SJSA1 (cell line): Measurements from ENCODE around the gene PPP1R9A. TPM values are rescaled to one million over a fixed set of nuclear protein-coding genes. Genes with fewer than 3 reads are reported as not detected.

Source experiments
- DNase-seq, 2 experiments: peaks; one replicate each; pipeline ENCODE4 v3.0.0-alpha.2; 2015 to 2020; ENCODE audit warnings: low spot score in 2 of 2, low read depth in 1 of 2
- H3K27ac ChIP-seq: fragments of 250-450 bp; sonication (Bioruptor Pico); 2 replicates; pipeline ENCODE4 v1.5.1; 2020; ENCODE audit warnings: mild to moderate bottlenecking, moderate library complexity
- H3K27me3 ChIP-seq: fragments of 250-450 bp; sonication (Bioruptor Pico); replicated peaks from 2 replicates; pipeline ENCODE4 v1.5.1; 2020; ENCODE audit warnings: mild to moderate bottlenecking, moderate library complexity
- H3K36me3 ChIP-seq: fragments of 250-450 bp; sonication (Bioruptor Pico); 2 replicates; pipeline ENCODE4 v1.5.1; 2020; ENCODE audit warnings: mild to moderate bottlenecking
- H3K4me1 ChIP-seq: fragments of 250-450 bp; sonication (Bioruptor Pico); replicated peaks from 2 replicates; pipeline ENCODE4 v1.6.1; 2021; ENCODE audit warnings: mild to moderate bottlenecking
- H3K4me3 ChIP-seq: fragments of 250-450 bp; sonication (Bioruptor Pico); 2 replicates; pipeline ENCODE4 v1.5.1; 2020; ENCODE audit warnings: mild to moderate bottlenecking
- H3K9me3 ChIP-seq: fragments of 250-450 bp; sonication (Bioruptor Pico); replicated peaks from 2 replicates; pipeline ENCODE4 v1.5.1; 2020; ENCODE audit warnings: mild to moderate bottlenecking
- total RNA-seq: library from RNA; depleted of rRNA; stranded (reverse); fragments of >200 nt; shearing (Covaris generic); gene quantifications from 2 replicates; pipeline ENCODE4 v1.2.3, GENCODE V29; 2014

The PPP1R9A gene
- total RNA-seq, 1 experiment from 2014 or later: not detected

- no peak overlapping the region for H3K4me3 ChIP-seq
- no peaks in the 10 kb centered on the region for H3K36me3 ChIP-seq
- DNase-seq: no peak
- H3K4me1 ChIP-seq: no peaks in the 10 kb centered on the region
- no peak overlapping the region for H3K27ac ChIP-seq
- H3K27me3 ChIP-seq: no peaks in the 10 kb centered on the region
- H3K9me3 ChIP-seq: no peaks in the 10 kb centered on the region
Observed at GRCh38 chr7:94928168-94928707, 20.8 kb downstream of the PPP1R9A start.

- Histone ChIP-seq H3K4me3 (no peak overlapping the region), H3K4me1 (no peaks in the 10 kb centered on the region), H3K36me3 (no peaks in the 10 kb centered on the region), H3K27me3 (no peaks in the 10 kb centered on the region), H3K27ac (no peak overlapping the region), H3K9me3 (no peaks in the 10 kb centered on the region)
- DNase-seq: no peak
Observed at GRCh38 chr7:94933256-94933990, 26.0 kb downstream of the PPP1R9A start.

GRCh38 chr7:94939395-94939794 lies 32.0 kb downstream of the PPP1R9A start:
- Histone ChIP-seq H3K4me1 (no peaks in the 10 kb centered on the region), H3K9me3 (no peaks in the 10 kb centered on the region), H3K27me3 (no peaks in the 10 kb centered on the region), H3K4me3 (no peak overlapping the region), H3K36me3 (no peaks in the 10 kb centered on the region), H3K27ac (no peak overlapping the region)
- DNase-seq: no peak

GRCh38 chr7:94940241-94940640 lies 32.8 kb downstream of the PPP1R9A start:
- no peaks in the 10 kb centered on the region for H3K9me3 ChIP-seq
- H3K27me3 ChIP-seq: no peaks in the 10 kb centered on the region
- H3K36me3 ChIP-seq: no peaks in the 10 kb centered on the region
- no peaks in the 10 kb centered on the region for H3K4me1 ChIP-seq
- no peak for DNase-seq
- H3K4me3 ChIP-seq: no peak overlapping the region
- no peak overlapping the region for H3K27ac ChIP-seq

- H3K4me3 ChIP-seq: no peak overlapping the region
- no peaks in the 10 kb centered on the region for H3K4me1 ChIP-seq
- DNase-seq: no peak
- no peaks in the 10 kb centered on the region for H3K9me3 ChIP-seq
- H3K27ac ChIP-seq: no peak overlapping the region
- H3K36me3 ChIP-seq: no peaks in the 10 kb centered on the region
- no peaks in the 10 kb centered on the region; the same call in 1 of the 2 replicates for H3K27me3 ChIP-seq
Observed at GRCh38 chr7:94941844-94942632, 34.6 kb downstream of the PPP1R9A start.

GRCh38 chr7:94943134-94943533 lies 35.7 kb downstream of the PPP1R9A start:
- DNase-seq: no peak
- Histone ChIP-seq H3K9me3 (no peaks in the 10 kb centered on the region), H3K4me3 (no peak overlapping the region), H3K36me3 (no peaks in the 10 kb centered on the region), H3K27ac (no peak overlapping the region), H3K27me3 (no peaks in the 10 kb centered on the region; the same call in 1 of the 2 replicates), H3K4me1 (no peaks in the 10 kb centered on the region)

GRCh38 chr7:94949532-94949931 lies 42.1 kb downstream of the PPP1R9A start:
- H3K27me3 ChIP-seq: no peaks in the 10 kb centered on the region; the same call in 1 of the 2 replicates
- H3K27ac ChIP-seq: no peak overlapping the region
- H3K4me3 ChIP-seq: no peak overlapping the region
- no peaks in the 10 kb centered on the region for H3K36me3 ChIP-seq
- no peak for DNase-seq
- no peaks in the 10 kb centered on the region for H3K9me3 ChIP-seq
- H3K4me1 ChIP-seq: no peaks in the 10 kb centered on the region

GRCh38 chr7:94955807-94956206 lies 48.4 kb downstream of the PPP1R9A start:
- no peaks in the 10 kb centered on the region for H3K27me3 ChIP-seq
- no peaks in the 10 kb centered on the region for H3K4me1 ChIP-seq
- H3K4me3 ChIP-seq: no peak overlapping the region
- no peaks in the 10 kb centered on the region for H3K9me3 ChIP-seq
- no peak for DNase-seq
- H3K36me3 ChIP-seq: no peaks in the 10 kb centered on the region
- H3K27ac ChIP-seq: no peak overlapping the region

GRCh38 chr7:94957061-94957460 lies 49.7 kb downstream of the PPP1R9A start:
- H3K27ac ChIP-seq: no peak overlapping the region
- H3K4me3 ChIP-seq: no peak overlapping the region
- no peaks in the 10 kb centered on the region for H3K27me3 ChIP-seq
- no peaks in the 10 kb centered on the region for H3K36me3 ChIP-seq
- DNase-seq: no peak
- no peaks in the 10 kb centered on the region for H3K4me1 ChIP-seq
- no peaks in the 10 kb centered on the region for H3K9me3 ChIP-seq

- Histone ChIP-seq H3K36me3 (no peaks in the 10 kb centered on the region), H3K27me3 (no peaks in the 10 kb centered on the region), H3K27ac (no peak overlapping the region), H3K4me1 (no peaks in the 10 kb centered on the region), H3K9me3 (no peaks in the 10 kb centered on the region), H3K4me3 (no peak overlapping the region)
- DNase-seq: no peak
Observed at GRCh38 chr7:94962661-94963060, 55.3 kb downstream of the PPP1R9A start.

GRCh38 chr7:94969434-94970084 lies 62.2 kb downstream of the PPP1R9A start:
- Histone ChIP-seq H3K36me3 (no peaks in the 10 kb centered on the region), H3K4me1 (no peaks in the 10 kb centered on the region), H3K9me3 (no peaks in the 10 kb centered on the region), H3K27ac (no peak overlapping the region), H3K27me3 (no peaks in the 10 kb centered on the region), H3K4me3 (no peak overlapping the region)
- DNase-seq: no peak

- Histone ChIP-seq H3K4me1 (no peaks in the 10 kb centered on the region), H3K4me3 (no peak overlapping the region), H3K36me3 (no peaks in the 10 kb centered on the region), H3K27ac (no peak overlapping the region), H3K27me3 (no peaks in the 10 kb centered on the region), H3K9me3 (no peaks in the 10 kb centered on the region)
- DNase-seq: no peak
Observed at GRCh38 chr7:94970085-94970576, 62.7 kb downstream of the PPP1R9A start.

GRCh38 chr7:94971051-94971867 lies 63.9 kb downstream of the PPP1R9A start:
- no peaks in the 10 kb centered on the region for H3K4me1 ChIP-seq
- H3K36me3 ChIP-seq: no peaks in the 10 kb centered on the region
- H3K4me3 ChIP-seq: no peak overlapping the region
- DNase-seq: no peak
- H3K9me3 ChIP-seq: no peaks in the 10 kb centered on the region
- H3K27me3 ChIP-seq: no peaks in the 10 kb centered on the region
- H3K27ac ChIP-seq: no peak overlapping the region
